ENCODE results near the gene FAM204A.

FAM204A gene

GRCh38 chr10:118259288-118259906, 82.7 kb downstream of the FAM204A start:
- no peak overlapping the region for H3K18ac ChIP-seq (ENCODE audit: low read length)
- no peaks in the 10 kb centered on the region for H3K36me3 ChIP-seq (ENCODE audit: control insufficient read depth, insufficient read depth, low read length)
- H3K56ac ChIP-seq (ENCODE audit: low read length), result no peak overlapping the region
- no peak overlapping the region for H3K4me3 ChIP-seq (ENCODE audit: low read length)
- WGBS (ENCODE audit: extremely low coverage, insufficient coverage, low lambda C conversion rate), result no CpG with 5 or more reads among the region's 4 CpGs
- no peak overlapping the region for H3K9ac ChIP-seq (ENCODE audit: low read length)
- H2BK120ac ChIP-seq (ENCODE audit: low read depth, low read length), result no peak overlapping the region
- H3K79me2 ChIP-seq (ENCODE audit: control insufficient read depth, insufficient read depth, low read length), result no peaks in the 10 kb centered on the region
- H2AK5ac ChIP-seq (ENCODE audit: low read length), result no peak overlapping the region
- no peak overlapping the region for H3K23ac ChIP-seq (ENCODE audit: low read length)
- H3K79me1 ChIP-seq (ENCODE audit: low read length), result no peaks in the 10 kb centered on the region
- no peak overlapping the region for H3K4ac ChIP-seq (ENCODE audit: low read depth, low read length)
- no peak overlapping the region for H2BK15ac ChIP-seq (replicated peaks; ENCODE audit: low read depth)
- H3K4me1 ChIP-seq (ENCODE audit: control insufficient read depth, low read depth, low read length), result peaks cover 2% of the 10 kb centered on the region
- H2BK5ac ChIP-seq (ENCODE audit: low read length), result no peak overlapping the region
- H3K4me2 ChIP-seq (ENCODE audit: low read length), result no peak overlapping the region
- H4K5ac ChIP-seq (ENCODE audit: low read length), result no peak overlapping the region
- H4K8ac ChIP-seq (ENCODE audit: low read depth, low read length), result no peak overlapping the region
- peak; percentile 70 for DNase-seq
- H3K27me3 ChIP-seq (ENCODE audit: insufficient read depth, low read length, poor library complexity), result peaks cover 7% of the 10 kb centered on the region
- H3K27ac ChIP-seq (ENCODE audit: low read depth, low read length), result no peak overlapping the region

- Histone ChIP-seq H3K9ac (ENCODE audit: low read length) (no peak overlapping the region), H3K4me2 (ENCODE audit: low read length) (no peak overlapping the region), H2BK5ac (ENCODE audit: low read length) (no peak overlapping the region), H3K4me3 (ENCODE audit: low read length) (no peak overlapping the region), H3K79me2 (ENCODE audit: control insufficient read depth, insufficient read depth, low read length) (no peaks in the 10 kb centered on the region), H3K36me3 (ENCODE audit: control insufficient read depth, insufficient read depth, low read length) (no peaks in the 10 kb centered on the region), H3K23ac (ENCODE audit: low read length) (no peak overlapping the region), H3K4ac (ENCODE audit: low read depth, low read length) (no peak overlapping the region), H2BK15ac (replicated peaks; ENCODE audit: low read depth) (no peak overlapping the region), H2BK120ac (ENCODE audit: low read depth, low read length) (no peak overlapping the region), H3K27ac (ENCODE audit: low read depth, low read length) (no peak overlapping the region), H4K8ac (ENCODE audit: low read depth, low read length) (no peak overlapping the region), H4K5ac (ENCODE audit: low read length) (no peak overlapping the region), H3K79me1 (ENCODE audit: low read length) (no peaks in the 10 kb centered on the region), H3K27me3 (ENCODE audit: insufficient read depth, low read length, poor library complexity) (peaks cover 5% of the 10 kb centered on the region), H3K56ac (ENCODE audit: low read length) (no peak overlapping the region), H3K18ac (ENCODE audit: low read length) (no peak overlapping the region), H3K4me1 (ENCODE audit: control insufficient read depth, low read depth, low read length) (peaks cover 2% of the 10 kb centered on the region), H2AK5ac (ENCODE audit: low read length) (no peak overlapping the region)
- peak; percentile 77 for DNase-seq
- no CpG with 5 or more reads among the region's 3 CpGs for WGBS (ENCODE audit: extremely low coverage, insufficient coverage, low lambda C conversion rate)
These were observed 83.8 kb downstream of the FAM204A start for GRCh38 chr10:118258285-118258684.

- H3K4me2 ChIP-seq (ENCODE audit: low read length), result no peak overlapping the region
- H2BK5ac ChIP-seq (ENCODE audit: low read length), result no peak overlapping the region
- no peak overlapping the region for H2AK5ac ChIP-seq (ENCODE audit: low read length)
- H3K27me3 ChIP-seq (ENCODE audit: insufficient read depth, low read length, poor library complexity), result peaks cover 2% of the 10 kb centered on the region
- no CpG with 5 or more reads among the region's 7 CpGs for WGBS (ENCODE audit: extremely low coverage, insufficient coverage, low lambda C conversion rate)
- H3K4me1 ChIP-seq (ENCODE audit: control insufficient read depth, low read depth, low read length), result peaks cover 2% of the 10 kb centered on the region
- H3K4me3 ChIP-seq (ENCODE audit: low read length), result no peak overlapping the region
- H3K56ac ChIP-seq (ENCODE audit: low read length), result no peak overlapping the region
- H2BK15ac ChIP-seq (replicated peaks; ENCODE audit: low read depth), result no peak overlapping the region
- H3K79me1 ChIP-seq (ENCODE audit: low read length), result no peaks in the 10 kb centered on the region
- H3K9ac ChIP-seq (ENCODE audit: low read length), result no peak overlapping the region
- H3K4ac ChIP-seq (ENCODE audit: low read depth, low read length), result no peak overlapping the region
- no peaks in the 10 kb centered on the region for H3K79me2 ChIP-seq (ENCODE audit: control insufficient read depth, insufficient read depth, low read length)
- H3K27ac ChIP-seq (ENCODE audit: low read depth, low read length), result no peak overlapping the region
- no peak overlapping the region for H3K23ac ChIP-seq (ENCODE audit: low read length)
- DNase-seq, result peak; percentile 75
- no peaks in the 10 kb centered on the region for H3K36me3 ChIP-seq (ENCODE audit: control insufficient read depth, insufficient read depth, low read length)
- no peak overlapping the region for H3K18ac ChIP-seq (ENCODE audit: low read length)
- no peak overlapping the region for H4K8ac ChIP-seq (ENCODE audit: low read depth, low read length)
- no peak overlapping the region for H2BK120ac ChIP-seq (ENCODE audit: low read depth, low read length)
- no peak overlapping the region for H4K5ac ChIP-seq (ENCODE audit: low read length)
These were observed 85.1 kb downstream of the FAM204A start for GRCh38 chr10:118256825-118257570.

- peaks cover 2% of the 10 kb centered on the region for H3K4me1 ChIP-seq (ENCODE audit: control insufficient read depth, low read depth, low read length)
- H3K23ac ChIP-seq (ENCODE audit: low read length), result no peak overlapping the region
- H2AK5ac ChIP-seq (ENCODE audit: low read length), result no peak overlapping the region
- no peaks in the 10 kb centered on the region for H3K36me3 ChIP-seq (ENCODE audit: control insufficient read depth, insufficient read depth, low read length)
- no peak overlapping the region for H3K18ac ChIP-seq (ENCODE audit: low read length)
- no peak overlapping the region for H3K4ac ChIP-seq (ENCODE audit: low read depth, low read length)
- H2BK5ac ChIP-seq (ENCODE audit: low read length), result no peak overlapping the region
- H2BK15ac ChIP-seq (replicated peaks; ENCODE audit: low read depth), result no peak overlapping the region
- DNase-seq, result no peak
- no peak overlapping the region for H3K4me3 ChIP-seq (ENCODE audit: low read length)
- H3K4me2 ChIP-seq (ENCODE audit: low read length), result no peak overlapping the region
- WGBS (ENCODE audit: extremely low coverage, insufficient coverage, low lambda C conversion rate), result no CpG with 5 or more reads among the region's 5 CpGs
- peaks cover 2% of the 10 kb centered on the region for H3K27me3 ChIP-seq (ENCODE audit: insufficient read depth, low read length, poor library complexity)
- H4K5ac ChIP-seq (ENCODE audit: low read length), result no peak overlapping the region
- H2BK120ac ChIP-seq (ENCODE audit: low read depth, low read length), result no peak overlapping the region
- H4K8ac ChIP-seq (ENCODE audit: low read depth, low read length), result no peak overlapping the region
- no peak overlapping the region for H3K56ac ChIP-seq (ENCODE audit: low read length)
- H3K9ac ChIP-seq (ENCODE audit: low read length), result no peak overlapping the region
- H3K79me2 ChIP-seq (ENCODE audit: control insufficient read depth, insufficient read depth, low read length), result no peaks in the 10 kb centered on the region
- no peak overlapping the region for H3K27ac ChIP-seq (ENCODE audit: low read depth, low read length)
- no peaks in the 10 kb centered on the region for H3K79me1 ChIP-seq (ENCODE audit: low read length)
These were observed 85.9 kb downstream of the FAM204A start for GRCh38 chr10:118256209-118256608.

GRCh38 chr10:118255355-118255754, 86.8 kb downstream of the FAM204A start:
- peaks cover 2% of the 10 kb centered on the region for H3K27me3 ChIP-seq (ENCODE audit: insufficient read depth, low read length, poor library complexity)

More at GRCh38 chr10:118255355-118255754, 86.8 kb downstream of the FAM204A start:
- Histone ChIP-seq H3K79me1 (ENCODE audit: low read length) (no peaks in the 10 kb centered on the region), H3K4ac (ENCODE audit: low read depth, low read length) (no peak overlapping the region), H3K4me2 (ENCODE audit: low read length) (no peak overlapping the region), H3K9ac (ENCODE audit: low read length) (no peak overlapping the region), H3K23ac (ENCODE audit: low read length) (no peak overlapping the region), H3K18ac (ENCODE audit: low read length) (no peak overlapping the region), H3K79me2 (ENCODE audit: control insufficient read depth, insufficient read depth, low read length) (no peaks in the 10 kb centered on the region), H2BK15ac (replicated peaks; ENCODE audit: low read depth) (no peak overlapping the region), H2AK5ac (ENCODE audit: low read length) (no peak overlapping the region), H3K4me1 (ENCODE audit: control insufficient read depth, low read depth, low read length) (peaks cover 2% of the 10 kb centered on the region), H3K36me3 (ENCODE audit: control insufficient read depth, insufficient read depth, low read length) (no peaks in the 10 kb centered on the region), H3K4me3 (ENCODE audit: low read length) (no peak overlapping the region), H4K8ac (ENCODE audit: low read depth, low read length) (no peak overlapping the region), H3K56ac (ENCODE audit: low read length) (no peak overlapping the region), H2BK120ac (ENCODE audit: low read depth, low read length) (no peak overlapping the region), H3K27ac (ENCODE audit: low read depth, low read length) (no peak overlapping the region), H4K5ac (ENCODE audit: low read length) (no peak overlapping the region), H2BK5ac (ENCODE audit: low read length) (no peak overlapping the region)
- no peak for DNase-seq
- no CpG with 5 or more reads among the region's 8 CpGs for WGBS (ENCODE audit: extremely low coverage, insufficient coverage, low lambda C conversion rate)

Measured in mesendoderm (in vitro differentiated cells).